ENCODE results near the gene PPM1F.

Gene PPM1F

GRCh38 chr22:21975854-21976345 lies 23.3 kb upstream of the PPM1F start:
- DNase-seq = no peak

- DNase-seq = no peak
Measured at GRCh38 chr22:21975273-21975672, 22.6 kb upstream of the PPM1F start.

- DNase-seq = no peak
Measured at GRCh38 chr22:21974058-21974649, 21.5 kb upstream of the PPM1F start.

- DNase-seq = no peak
Measured at GRCh38 chr22:21972806-21973205, 20.2 kb upstream of the PPM1F start.

GRCh38 chr22:21972293-21972779 lies 19.7 kb upstream of the PPM1F start:
- DNase-seq = peak; percentile 61

GRCh38 chr22:21971858-21972275 lies 19.2 kb upstream of the PPM1F start:
- DNase-seq = no peak

GRCh38 chr22:21970800-21971617 lies 18.4 kb upstream of the PPM1F start:
- DNase-seq = no peak

- no peak for DNase-seq
Measured at GRCh38 chr22:21970037-21970799, 17.6 kb upstream of the PPM1F start.

GRCh38 chr22:21968452-21969129 lies 15.9 kb upstream of the PPM1F start:
- DNase-seq = no peak

GRCh38 chr22:21967693-21968271 lies 15.1 kb upstream of the PPM1F start:
- no peak for DNase-seq

- no peak for DNase-seq
Measured at GRCh38 chr22:21966643-21967516, 14.2 kb upstream of the PPM1F start.

- no peak for DNase-seq
Measured at GRCh38 chr22:21965762-21966288, 13.2 kb upstream of the PPM1F start.

GRCh38 chr22:21964918-21965484 lies 12.4 kb upstream of the PPM1F start:
- DNase-seq = no peak

GRCh38 chr22:21964234-21964633 lies 11.6 kb upstream of the PPM1F start:
- DNase-seq = no peak

GRCh38 chr22:21963790-21964211 lies 11.2 kb upstream of the PPM1F start:
- no peak for DNase-seq

- DNase-seq = no peak
Measured at GRCh38 chr22:21963286-21963685, 10.6 kb upstream of the PPM1F start.

- no peak for DNase-seq
Measured at GRCh38 chr22:21962655-21962949, 10.0 kb upstream of the PPM1F start.

GRCh38 chr22:21961886-21962654 lies 9.4 kb upstream of the PPM1F start:
- DNase-seq = no peak

- no peak for DNase-seq
Measured at GRCh38 chr22:21961127-21961867, 8.6 kb upstream of the PPM1F start.

Measured in eye (tissue), 1 donor.